Measurements from ENCODE around the gene GRIFIN. TPM values are rescaled to one million over a fixed set of nuclear protein-coding genes. Genes with fewer than 3 reads are reported as not detected.

The GRIFIN gene
- total RNA-seq, 2 donors from 2014 or later, result not detected

DNA sequence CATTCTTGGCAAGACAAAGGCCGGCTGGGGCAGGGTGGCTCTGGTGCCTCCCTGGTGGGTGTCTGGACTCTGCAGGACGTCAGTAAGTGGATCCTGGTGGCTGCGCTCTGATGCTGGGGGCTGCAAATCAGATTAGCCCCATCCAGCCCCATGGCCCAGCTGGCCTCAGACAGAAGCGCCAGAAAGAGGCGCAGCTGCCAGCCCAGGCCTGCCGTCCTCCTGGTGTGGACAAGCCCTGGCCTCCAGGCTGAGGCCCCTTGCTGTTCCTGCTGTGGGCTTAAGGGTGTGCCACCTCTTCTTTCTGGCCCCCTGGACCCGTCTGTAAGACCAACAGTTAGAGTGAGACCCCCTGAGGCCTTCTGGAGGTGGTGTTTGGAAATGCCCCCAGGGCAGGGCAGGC lies 37.5 kb upstream of the GRIFIN start:
- Histone ChIP-seq H3K9me3 (no peaks in the 10 kb centered on the region), H3K27me3 (replicated peaks; ENCODE audit: insufficient read depth) (no peaks in the 10 kb centered on the region), H3K4me3 (no peak overlapping the region), H3K36me3 (no peaks in the 10 kb centered on the region), H3K27ac (no peak overlapping the region), H3K4me1 (replicated peaks) (peaks cover 32% of the 10 kb centered on the region)
- WGBS, result 96% methylated on average over 6 of the region's 7 CpGs
- TF ChIP-seq, protein P1, sequence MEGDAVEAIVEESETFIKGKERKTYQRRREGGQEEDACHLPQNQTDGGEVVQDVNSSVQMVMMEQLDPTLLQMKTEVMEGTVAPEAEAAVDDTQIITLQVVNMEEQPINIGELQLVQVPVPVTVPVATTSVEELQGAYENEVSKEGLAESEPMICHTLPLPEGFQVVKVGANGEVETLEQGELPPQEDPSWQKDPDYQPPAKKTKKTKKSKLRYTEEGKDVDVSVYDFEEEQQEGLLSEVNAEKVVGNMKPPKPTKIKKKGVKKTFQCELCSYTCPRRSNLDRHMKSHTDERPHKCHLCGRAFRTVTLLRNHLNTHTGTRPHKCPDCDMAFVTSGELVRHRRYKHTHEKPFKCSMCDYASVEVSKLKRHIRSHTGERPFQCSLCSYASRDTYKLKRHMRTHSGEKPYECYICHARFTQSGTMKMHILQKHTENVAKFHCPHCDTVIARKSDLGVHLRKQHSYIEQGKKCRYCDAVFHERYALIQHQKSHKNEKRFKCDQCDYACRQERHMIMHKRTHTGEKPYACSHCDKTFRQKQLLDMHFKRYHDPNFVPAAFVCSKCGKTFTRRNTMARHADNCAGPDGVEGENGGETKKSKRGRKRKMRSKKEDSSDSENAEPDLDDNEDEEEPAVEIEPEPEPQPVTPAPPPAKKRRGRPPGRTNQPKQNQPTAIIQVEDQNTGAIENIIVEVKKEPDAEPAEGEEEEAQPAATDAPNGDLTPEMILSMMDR (IDR thresholded peaks at IDR 0.05), result no peak
- DNase-seq (ENCODE audit: low spot score), result no peak
- intact Hi-C loops (cut with DNase I), result no loop called here

DNA sequence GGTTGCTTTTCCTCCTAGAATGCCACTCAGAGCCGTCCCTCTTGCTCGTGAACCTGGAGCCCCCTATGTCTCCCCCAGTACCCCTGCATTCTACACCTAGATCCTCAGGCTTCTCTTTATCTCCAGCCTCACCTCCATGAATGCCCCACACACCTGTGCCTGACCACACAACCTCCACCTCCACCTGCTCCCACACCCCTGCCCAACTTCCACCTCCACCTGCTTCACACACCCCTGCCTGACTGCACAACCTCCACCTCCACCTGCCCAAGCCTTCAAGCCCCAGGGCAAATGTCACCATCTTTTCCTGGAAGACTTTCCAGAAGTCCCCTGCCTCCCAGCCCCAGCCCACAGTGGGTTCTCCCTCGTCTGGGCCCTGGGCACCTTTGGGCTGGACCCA lies 36.5 kb upstream of the GRIFIN start:
- peak overlapping the region in 1 of 2 donors; percentile 85 for H3K27ac ChIP-seq
- peaks cover 36% of the 10 kb centered on the region for H3K4me1 ChIP-seq (replicated peaks)
- no peak for DNase-seq (ENCODE audit: low spot score)
- intact Hi-C loops (cut with DNase I), result no loop called here
- H3K4me3 ChIP-seq, result no peak overlapping the region
- no peak for TF ChIP-seq POLR2AphosphoS5 (IDR thresholded peaks at IDR 0.05)
- TF ChIP-seq, protein P1 (IDR thresholded peaks at IDR 0.05), result no peak
- TF ChIP-seq POLR2A (IDR thresholded peaks at IDR 0.05), result no peak
- H3K27me3 ChIP-seq (replicated peaks; ENCODE audit: insufficient read depth), result no peaks in the 10 kb centered on the region
- H3K36me3 ChIP-seq, result no peaks in the 10 kb centered on the region
- WGBS, result 94% methylated on average over 3 of the region's 3 CpGs
- H3K9me3 ChIP-seq, result no peaks in the 10 kb centered on the region

DNA sequence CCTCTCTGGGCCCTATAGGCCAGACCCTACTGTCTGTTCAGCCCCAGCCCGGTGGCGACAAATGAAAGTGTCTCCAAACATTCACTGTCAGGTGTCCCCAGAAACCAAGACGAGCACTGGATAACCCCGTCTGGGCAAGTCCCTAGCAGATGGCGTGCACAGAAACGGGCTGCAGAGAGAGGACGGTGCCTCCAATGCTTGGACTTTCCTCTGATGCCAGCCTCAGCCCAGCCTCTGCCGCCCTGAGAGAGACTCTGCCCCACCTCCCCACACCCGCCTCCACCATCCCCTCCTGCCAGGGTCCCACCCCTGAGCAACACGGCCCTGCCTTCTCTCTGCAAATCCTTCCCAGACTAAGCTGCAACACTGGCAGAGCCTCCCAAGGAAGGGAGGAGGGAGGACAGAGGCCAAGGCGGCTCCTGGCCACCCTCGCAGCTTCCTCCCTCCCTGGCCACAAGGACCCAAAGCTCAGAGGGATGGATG lies 36.0 kb upstream of the GRIFIN start:
- 44% methylated on average over 12 of the region's 12 CpGs for WGBS
- H3K27ac ChIP-seq, result peak overlapping the region; percentile 85 to 87
- peak; percentile 81 for DNase-seq (ENCODE audit: low spot score)
- intact Hi-C loops (cut with DNase I), result no loop called here
- H3K36me3 ChIP-seq, result no peaks in the 10 kb centered on the region
- peaks cover 36% of the 10 kb centered on the region for H3K4me1 ChIP-seq (replicated peaks)
- peak; percentile 85 for TF ChIP-seq POLR2AphosphoS5 (IDR thresholded peaks at IDR 0.05)
- no peak for TF ChIP-seq POLR2A (IDR thresholded peaks at IDR 0.05)
- peak overlapping the region in 1 of 2 donors; percentile 2 for H3K4me3 ChIP-seq
- H3K27me3 ChIP-seq (replicated peaks; ENCODE audit: insufficient read depth), result no peaks in the 10 kb centered on the region
- H3K9me3 ChIP-seq, result no peaks in the 10 kb centered on the region

DNA sequence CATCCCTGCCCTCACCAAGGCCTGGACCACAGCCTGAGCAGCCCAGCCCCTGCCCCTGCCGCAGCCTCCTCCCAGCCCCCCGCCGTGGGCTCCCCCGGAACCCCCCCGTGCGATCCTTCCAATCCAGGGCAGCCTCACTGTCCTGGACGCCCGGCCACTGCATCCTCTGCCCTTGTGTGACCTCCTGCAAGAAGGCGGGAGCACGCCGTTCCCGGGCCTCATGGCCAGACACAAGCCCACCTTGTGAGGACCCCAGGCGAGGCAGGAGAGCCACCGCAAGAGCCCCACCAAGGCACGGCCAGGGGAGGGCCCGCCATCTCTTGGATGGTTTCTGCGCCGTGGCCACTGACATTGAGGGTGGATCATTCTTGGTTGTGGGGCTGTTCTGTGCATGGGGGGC lies 35.6 kb upstream of the GRIFIN start:
- Histone ChIP-seq H3K36me3 (no peaks in the 10 kb centered on the region), H3K4me3 (peak overlapping the region in 1 of 2 donors; percentile 2), H3K4me1 (replicated peaks) (peaks cover 36% of the 10 kb centered on the region), H3K27ac (peak overlapping the region; percentile 85 to 87), H3K9me3 (no peaks in the 10 kb centered on the region), H3K27me3 (replicated peaks; ENCODE audit: insufficient read depth) (no peaks in the 10 kb centered on the region)
- DNase-seq (ENCODE audit: low spot score), result no peak
- TF ChIP-seq POLR2A (IDR thresholded peaks at IDR 0.05) (no peak), POLR2AphosphoS5 (IDR thresholded peaks at IDR 0.05) (no peak)
- TF ChIP-seq, protein P1 (IDR thresholded peaks at IDR 0.05), result no peak
- intact Hi-C loops (cut with DNase I), result no loop called here
- 39% methylated on average over 18 of the region's 18 CpGs for WGBS

DNA sequence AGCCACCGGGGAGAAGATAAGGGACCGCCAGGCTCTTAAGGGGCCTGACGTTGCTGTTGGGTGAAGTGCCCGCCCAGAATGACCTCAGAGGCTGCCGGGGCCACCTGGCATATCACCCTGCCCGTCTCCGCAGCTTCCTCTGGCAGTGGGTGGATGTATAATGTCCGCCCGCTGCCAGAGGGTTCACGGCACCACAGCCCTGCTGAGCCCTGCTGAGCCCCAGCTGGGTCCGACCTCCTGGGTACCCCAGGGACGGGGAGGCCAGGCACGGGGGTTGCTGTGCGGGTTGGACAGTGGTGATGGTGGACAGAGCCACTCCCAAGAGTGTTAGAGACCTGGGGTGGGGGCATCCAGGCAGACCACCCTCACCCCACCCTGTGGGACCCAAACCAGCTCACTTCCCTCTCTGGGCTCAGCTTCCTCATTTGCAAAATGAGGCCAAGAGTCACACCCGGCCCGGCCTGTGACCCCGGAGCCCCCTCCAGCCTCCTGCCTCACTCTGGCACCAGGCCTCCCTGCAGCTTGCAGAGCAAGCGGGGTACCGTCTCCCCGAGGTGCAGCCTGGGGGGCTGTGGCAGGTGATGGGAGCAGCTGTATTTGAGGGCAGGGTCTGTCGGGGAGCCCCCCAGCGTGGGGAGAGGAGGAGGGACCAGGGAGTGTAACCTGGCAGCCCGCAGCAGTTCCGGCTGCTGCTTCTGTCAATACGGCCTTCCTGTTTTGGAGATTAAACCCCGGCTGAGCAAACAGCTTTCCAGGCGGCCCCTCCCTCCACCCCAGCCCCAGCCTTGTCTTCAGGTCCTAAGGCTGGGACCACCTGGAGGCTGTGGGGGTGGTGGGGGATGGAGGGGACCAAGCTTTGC lies 34.9 kb upstream of the GRIFIN start:
- no peaks in the 10 kb centered on the region for H3K36me3 ChIP-seq
- H3K4me3 ChIP-seq, result peak overlapping the region in 1 of 2 donors; percentile 2
- 32% methylated on average over 17 of the region's 27 CpGs for WGBS
- no peaks in the 10 kb centered on the region for H3K27me3 ChIP-seq (replicated peaks; ENCODE audit: insufficient read depth)
- DNase-seq (ENCODE audit: low spot score), result peak; percentile 79
- TF ChIP-seq POLR2A (IDR thresholded peaks at IDR 0.05), result no peak
- TF ChIP-seq POLR2AphosphoS5 (IDR thresholded peaks at IDR 0.05), result peak; percentile 46
- no peaks in the 10 kb centered on the region for H3K9me3 ChIP-seq
- intact Hi-C loops (cut with DNase I), result no loop called here
- H3K4me1 ChIP-seq (replicated peaks), result peaks cover 36% of the 10 kb centered on the region
- peak overlapping the region; percentile 85 to 87 for H3K27ac ChIP-seq
